OCI-M2 (cell line): ENCODE results near the gene PRKCZ.

Experiments used
- DNase-seq: peaks from one replicate; lab custom pipeline; 2025; ENCODE audit not compliant: unreplicated experiment; lab: John Stamatoyannopoulos, UW

Gene PRKCZ

GRCh38 chr1:2024887-2025286 lies 25.3 kb upstream of the PRKCZ start:
- DNase-seq: no peak

- DNase-seq: no peak
Observed at GRCh38 chr1:2025491-2025981, 24.7 kb upstream of the PRKCZ start.

- no peak for DNase-seq
Observed at GRCh38 chr1:2027961-2028583, 22.1 kb upstream of the PRKCZ start.

GRCh38 chr1:2028870-2029560 lies 21.2 kb upstream of the PRKCZ start:
- no peak for DNase-seq

- DNase-seq: no peak
Observed at GRCh38 chr1:2029561-2029960, 20.6 kb upstream of the PRKCZ start.

GRCh38 chr1:2030076-2030871 lies 19.9 kb upstream of the PRKCZ start:
- DNase-seq: no peak

GRCh38 chr1:2031546-2032540 lies 18.4 kb upstream of the PRKCZ start:
- no peak for DNase-seq

GRCh38 chr1:2032737-2033136 lies 17.5 kb upstream of the PRKCZ start:
- no peak for DNase-seq

GRCh38 chr1:2033165-2033564 lies 17.0 kb upstream of the PRKCZ start:
- no peak for DNase-seq

- no peak for DNase-seq
Observed at GRCh38 chr1:2036287-2036686, 13.9 kb upstream of the PRKCZ start.

GRCh38 chr1:2037314-2037979 lies 12.8 kb upstream of the PRKCZ start:
- DNase-seq: no peak

- no peak for DNase-seq
Observed at GRCh38 chr1:2038229-2038628, 12.0 kb upstream of the PRKCZ start.

GRCh38 chr1:2039251-2039650 lies 11.0 kb upstream of the PRKCZ start:
- no peak for DNase-seq

- no peak for DNase-seq
Observed at GRCh38 chr1:2041305-2041704, 8.9 kb upstream of the PRKCZ start.

- DNase-seq: no peak
Observed at GRCh38 chr1:2041887-2042286, 8.3 kb upstream of the PRKCZ start.

GRCh38 chr1:2042830-2043773 lies 7.1 kb upstream of the PRKCZ start:
- no peak for DNase-seq

- DNase-seq: no peak
Observed at GRCh38 chr1:2043886-2044285, 6.3 kb upstream of the PRKCZ start.

- no peak for DNase-seq
Observed at GRCh38 chr1:2044510-2045319, 5.5 kb upstream of the PRKCZ start.
